ENCODE results near the gene MRPS17. TPM values are rescaled to one million over a fixed set of nuclear protein-coding genes. Genes with fewer than 3 reads are reported as not detected.
A peak's percentile ranks its signal among the peaks of the same experiment; 100 is the strongest.

MRPS17 gene
- total and polyA plus RNA-seq, 10 of the 15 experiments (the other 5 are each of a cell fraction or from before 2014, with no cell fraction given) = 18.7 to 74.5 (median 29.2) TPM

- intact Hi-C loops (cut with micrococcal nuclease; ENCODE audit: unreplicated experiment) = no loop called here
- POLR2A ChIA-PET = no interaction called here
- SMC1A ChIA-PET (ENCODE audit: uncharacterized antibody, unreplicated experiment) = no interaction called here
- FAIRE-seq (no peak), ATAC-seq (no peak), DNase-seq (ENCODE audit: low read depth, low spot score) (no peak)
- no peaks in the 10 kb centered on the region for H3K27me3 ChIP-seq (replicated peaks in 1 of 2; ENCODE audit: control insufficient read depth in 2 of 2, insufficient read depth in 2 of 2, low read length in 1 of 2)
- no TSS peak for BruUV-seq (replicated peaks)
- RAD21 ChIA-PET (ENCODE audit: unreplicated experiment) = no interaction called here
- CTCF ChIA-PET = no interaction called here
- in situ Hi-C loops (cut with MboI) = no loop called here
- no peak overlapping the region for H3K27ac ChIP-seq (ENCODE audit: control insufficient read depth, insufficient read depth)
- no peaks in the 10 kb centered on the region for H4K20me1 ChIP-seq (ENCODE audit: control insufficient read depth, insufficient read depth)
- no peaks in the 10 kb centered on the region for H3K4me1 ChIP-seq (ENCODE audit: control insufficient read depth, insufficient read depth, low read length)
- no peak overlapping the region for H2AFZ ChIP-seq (ENCODE audit: control insufficient read depth, low read depth, low read length)
- H3K4me2 ChIP-seq (ENCODE audit: control insufficient read depth, insufficient read depth) = no peak overlapping the region
- TF ChIP-seq ZNF207 (IDR thresholded peaks at IDR 0.05; ENCODE audit: borderline replicate concordance) (no peak), ZNF274 (IDR thresholded peaks at IDR 0.05; ENCODE audit: insufficient read depth, insufficient read length) (peak; percentile 60), REST (IDR thresholded peaks at IDR 0.05; ENCODE audit: low read depth, low read length) (no peak), CBX5 (IDR thresholded peaks at IDR 0.05; ENCODE audit: low read depth) (peak; percentile 47; the same call in 1 of the 2 replicates), SUPT20H (IDR thresholded peaks at IDR 0.05; ENCODE audit: borderline replicate concordance, control insufficient read depth, low read depth, low read length) (no peak), NR2C2 (IDR thresholded peaks at IDR 0.05; ENCODE audit: borderline replicate concordance, control insufficient read depth, insufficient read length, low read depth) (no peak)
- H3K36me3 ChIP-seq (ENCODE audit: control insufficient read depth in 2 of 2, insufficient read depth in 2 of 2, low read length in 1 of 2) = no peaks in the 10 kb centered on the region
- peaks cover 1% of the 10 kb centered on the region; the same call in 2 of the 3 replicates for H3K9me3 ChIP-seq (replicated peaks; ENCODE audit: control insufficient read depth, insufficient read depth, low read length)
- WGBS (ENCODE audit: insufficient coverage, insufficient replicate concordance, low lambda C conversion rate, missing lambda C conversion rate) = 56% methylated on average over 7 of the region's 7 CpGs
- H3K4me3 ChIP-seq = no peak overlapping the region
- no peaks in the 10 kb centered on the region for H3K79me2 ChIP-seq (ENCODE audit: control insufficient read depth, insufficient read depth, low read length)
- H3K9ac ChIP-seq (ENCODE audit: control insufficient read depth, insufficient read depth, low read length) = no peak overlapping the region
Observed at GRCh38 chr7:55939514-55940123, 12.1 kb upstream of the MRPS17 start.
